Measurements from ENCODE around the gene MAPRE2.

MAPRE2 gene

DNA sequence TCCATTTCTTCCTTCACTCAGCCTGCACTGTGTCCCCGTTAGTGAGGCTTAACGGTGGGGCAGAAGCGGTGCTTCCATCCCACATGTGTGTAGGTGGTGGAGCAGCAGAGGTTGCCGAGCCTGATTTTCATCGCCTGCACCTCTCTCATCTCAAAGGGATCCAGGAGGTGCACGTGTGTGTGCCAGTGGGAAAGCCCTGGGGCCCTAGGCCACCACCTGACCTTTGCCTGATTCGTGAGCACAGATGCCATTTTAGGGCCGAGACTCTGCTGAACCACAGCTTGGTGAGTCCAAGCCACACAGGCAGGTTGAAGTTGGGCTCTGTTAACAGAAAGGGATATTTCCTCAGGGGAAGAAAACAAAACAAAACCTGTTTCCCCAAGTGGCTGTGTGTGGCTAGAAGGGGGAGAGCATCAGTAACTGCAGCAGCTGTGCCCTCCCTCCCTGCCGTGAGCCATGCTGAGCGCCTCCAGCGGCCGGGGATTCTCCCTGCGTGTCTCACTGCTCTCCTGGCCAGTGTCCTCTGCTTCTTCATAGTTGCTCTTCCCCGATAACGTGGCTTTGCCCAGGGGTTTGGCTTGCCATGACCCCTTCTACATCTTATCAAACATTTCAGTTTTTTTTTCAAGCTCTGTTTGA, 81.5 kb downstream of the MAPRE2 start:
- no peak overlapping the region for H3K4me3 ChIP-seq (replicated peaks in 1 of 2; ENCODE audit: low read depth in 2 of 2, low read length in 2 of 2)
- TF ChIP-seq, protein P1, sequence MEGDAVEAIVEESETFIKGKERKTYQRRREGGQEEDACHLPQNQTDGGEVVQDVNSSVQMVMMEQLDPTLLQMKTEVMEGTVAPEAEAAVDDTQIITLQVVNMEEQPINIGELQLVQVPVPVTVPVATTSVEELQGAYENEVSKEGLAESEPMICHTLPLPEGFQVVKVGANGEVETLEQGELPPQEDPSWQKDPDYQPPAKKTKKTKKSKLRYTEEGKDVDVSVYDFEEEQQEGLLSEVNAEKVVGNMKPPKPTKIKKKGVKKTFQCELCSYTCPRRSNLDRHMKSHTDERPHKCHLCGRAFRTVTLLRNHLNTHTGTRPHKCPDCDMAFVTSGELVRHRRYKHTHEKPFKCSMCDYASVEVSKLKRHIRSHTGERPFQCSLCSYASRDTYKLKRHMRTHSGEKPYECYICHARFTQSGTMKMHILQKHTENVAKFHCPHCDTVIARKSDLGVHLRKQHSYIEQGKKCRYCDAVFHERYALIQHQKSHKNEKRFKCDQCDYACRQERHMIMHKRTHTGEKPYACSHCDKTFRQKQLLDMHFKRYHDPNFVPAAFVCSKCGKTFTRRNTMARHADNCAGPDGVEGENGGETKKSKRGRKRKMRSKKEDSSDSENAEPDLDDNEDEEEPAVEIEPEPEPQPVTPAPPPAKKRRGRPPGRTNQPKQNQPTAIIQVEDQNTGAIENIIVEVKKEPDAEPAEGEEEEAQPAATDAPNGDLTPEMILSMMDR (IDR thresholded peaks at IDR 0.05; ENCODE audit: low read depth, low read length), result peak; percentile 46
- peak; percentile 7 to 37 for DNase-seq (ENCODE audit: low read depth in 2 of 2)

DNA sequence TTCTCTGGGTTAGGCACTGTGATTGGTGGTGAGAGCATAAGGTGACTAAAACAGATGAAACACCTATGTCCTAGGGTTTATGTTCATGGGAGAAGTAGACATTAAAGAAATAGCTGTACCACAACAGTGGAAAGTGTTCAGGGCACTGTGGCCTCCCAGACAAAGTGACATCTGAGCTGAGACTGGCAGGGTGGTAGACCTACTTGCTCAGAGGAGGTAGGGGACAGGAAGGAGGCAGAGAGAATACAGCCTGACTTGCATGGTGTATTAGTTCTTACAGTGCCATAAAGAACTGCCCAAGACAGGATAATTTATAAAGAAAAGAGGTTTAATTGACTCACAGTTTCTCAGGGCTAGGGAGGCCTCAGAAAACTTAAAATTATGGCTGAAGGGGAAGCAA, 82.6 kb downstream of the MAPRE2 start:
- H3K4me3 ChIP-seq (replicated peaks in 1 of 2; ENCODE audit: low read depth in 2 of 2, low read length in 2 of 2), result no peak overlapping the region
- TF ChIP-seq, protein P1 (IDR thresholded peaks at IDR 0.05; ENCODE audit: low read depth, low read length), result no peak
- DNase-seq (ENCODE audit: low read depth in 2 of 2), result no peak

DNA sequence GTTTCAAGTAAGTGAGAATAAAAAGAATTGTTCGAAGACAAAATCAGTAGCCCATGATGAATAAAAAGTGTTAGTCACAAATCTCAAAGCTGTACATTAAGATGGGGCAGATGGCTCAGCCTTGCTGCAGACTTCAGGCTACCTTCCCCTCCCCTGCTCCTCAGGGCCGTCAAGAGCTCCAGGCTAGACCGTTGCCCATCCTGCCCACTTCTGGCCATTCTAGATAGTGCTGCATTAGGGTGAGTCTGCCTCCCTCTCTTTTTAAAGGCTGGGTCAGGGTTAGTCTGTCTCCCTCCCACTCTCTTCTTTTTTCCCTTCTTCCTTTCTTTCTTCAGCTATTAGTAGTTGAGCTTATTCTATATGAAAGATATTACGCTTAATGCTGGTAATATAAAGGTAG, 86.0 kb downstream of the MAPRE2 start:
- peak; percentile 30 to 31 for DNase-seq (ENCODE audit: low read depth in 2 of 2)
- no peak overlapping the region for H3K4me3 ChIP-seq (replicated peaks in 1 of 2; ENCODE audit: low read depth in 2 of 2, low read length in 2 of 2)
- TF ChIP-seq, protein P1 (IDR thresholded peaks at IDR 0.05; ENCODE audit: low read depth, low read length), result peak; percentile 38

DNA sequence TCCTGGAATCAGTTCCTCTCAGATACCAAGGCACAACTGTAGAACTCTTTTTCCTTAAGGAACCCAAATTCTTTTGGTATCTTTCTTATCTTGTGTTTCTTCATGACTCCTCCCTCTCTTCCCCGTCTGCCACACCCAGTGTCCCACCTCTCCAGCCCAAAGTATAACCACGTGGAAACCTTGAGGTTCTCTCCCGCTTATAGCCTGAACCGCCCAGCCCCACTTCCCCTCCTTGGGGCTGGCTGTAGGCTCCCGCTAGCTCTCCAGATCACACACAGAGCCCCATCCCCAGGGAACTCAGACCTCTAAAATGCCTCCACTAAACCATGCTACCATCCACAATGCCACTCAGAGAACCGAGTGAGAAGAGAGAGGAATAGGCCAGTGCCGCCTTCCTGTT, 87.5 kb downstream of the MAPRE2 start:
- TF ChIP-seq, protein P1 (IDR thresholded peaks at IDR 0.05; ENCODE audit: low read depth, low read length), result no peak
- no peak for DNase-seq (ENCODE audit: low read depth in 2 of 2)
- H3K4me3 ChIP-seq (replicated peaks in 1 of 2; ENCODE audit: low read depth in 2 of 2, low read length in 2 of 2), result no peak overlapping the region

DNA sequence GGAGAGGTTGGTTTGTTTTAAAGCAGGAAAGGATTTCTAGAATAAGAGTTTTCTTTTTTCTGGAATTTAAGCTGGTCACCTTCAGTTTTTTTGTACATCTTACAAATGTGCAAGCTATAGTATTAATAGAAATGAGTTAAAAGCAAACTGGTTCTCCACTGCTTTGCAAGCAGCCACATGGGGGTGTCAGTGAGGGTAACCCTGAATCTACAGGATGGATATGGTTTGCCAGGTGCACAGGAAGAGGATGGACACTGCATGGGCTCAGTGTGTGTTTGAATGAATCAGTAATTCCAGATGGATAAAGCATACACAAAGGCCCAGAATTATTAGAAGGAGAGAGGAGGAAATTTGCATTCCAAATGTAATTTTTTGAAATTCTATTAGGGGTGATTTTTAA, 89.0 kb downstream of the MAPRE2 start:
- TF ChIP-seq, protein P1 (IDR thresholded peaks at IDR 0.05; ENCODE audit: low read depth, low read length), result no peak
- DNase-seq (ENCODE audit: low read depth in 2 of 2), result no peak
- H3K4me3 ChIP-seq (replicated peaks in 1 of 2; ENCODE audit: low read depth in 2 of 2, low read length in 2 of 2), result no peak overlapping the region

DNA sequence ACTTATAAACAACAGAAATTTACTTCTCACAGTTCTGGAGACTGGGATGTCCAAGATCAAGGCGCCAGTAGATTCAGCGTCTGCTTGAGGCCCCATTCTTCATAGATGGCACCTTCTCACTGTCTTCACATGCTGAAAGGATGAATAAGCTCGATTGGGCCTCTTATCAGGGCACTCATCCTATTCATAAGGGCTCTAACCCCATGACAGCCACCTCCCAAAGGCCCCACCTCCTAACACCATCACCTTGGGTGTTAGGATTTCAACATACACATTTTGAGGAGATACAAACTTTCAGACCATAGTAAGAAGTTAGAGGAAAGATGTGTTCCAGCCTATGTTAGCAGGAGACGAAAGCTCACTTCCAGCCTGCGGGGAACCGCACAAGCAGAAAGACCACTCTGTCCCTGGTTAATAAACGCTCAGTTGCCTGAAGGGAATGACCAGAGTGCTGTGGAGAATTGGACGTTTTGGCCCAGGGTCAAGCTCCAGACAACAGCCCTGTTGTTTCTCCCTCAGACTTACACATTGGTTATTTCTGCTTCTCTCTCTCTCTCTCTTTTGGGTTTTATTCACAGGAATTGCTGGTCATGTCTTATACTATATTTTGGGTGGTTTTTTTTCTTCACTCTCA, 90.3 kb downstream of the MAPRE2 start:
- no peak for DNase-seq (ENCODE audit: low read depth in 2 of 2)
- TF ChIP-seq, protein P1 (IDR thresholded peaks at IDR 0.05; ENCODE audit: low read depth, low read length), result no peak

More for the DNA sequence above, 90.3 kb downstream of the MAPRE2 start:
- H3K4me3 ChIP-seq (replicated peaks in 1 of 2; ENCODE audit: low read depth in 2 of 2, low read length in 2 of 2), result no peak overlapping the region

Data from cardiac fibroblast (primary cell).